ENCODE results near the gene KCNQ1OT1. TPM values are rescaled to one million over a fixed set of nuclear protein-coding genes. Genes with fewer than 3 reads are reported as not detected.

The KCNQ1OT1 gene
- total RNA-seq, 1 donor from 2014 or later: 0.57 TPM

GRCh38 chr11:2662430-2663299 lies 37.1 kb downstream of the KCNQ1OT1 start:
- intact Hi-C loops (cut with DNase I): no loop called here
- DNase-seq (ENCODE audit: low spot score): no peak

- intact Hi-C loops (cut with DNase I): no loop called here
- no peak for DNase-seq (ENCODE audit: low spot score)
These were observed 37.8 kb downstream of the KCNQ1OT1 start for GRCh38 chr11:2662024-2662312.

- no peak for DNase-seq (ENCODE audit: low spot score)
- intact Hi-C loops (cut with DNase I): no loop called here
These were observed 38.4 kb downstream of the KCNQ1OT1 start for GRCh38 chr11:2661173-2662023.

GRCh38 chr11:2660357-2660939 lies 39.3 kb downstream of the KCNQ1OT1 start:
- no peak for DNase-seq (ENCODE audit: low spot score)
- intact Hi-C loops (cut with DNase I): no loop called here

- intact Hi-C loops (cut with DNase I): no loop called here
- no peak for DNase-seq (ENCODE audit: low spot score)
These were observed 42.0 kb downstream of the KCNQ1OT1 start for GRCh38 chr11:2657697-2658284.

GRCh38 chr11:2656859-2657258 lies 42.9 kb downstream of the KCNQ1OT1 start:
- intact Hi-C loops (cut with DNase I): no loop called here
- no peak for DNase-seq (ENCODE audit: low spot score)

GRCh38 chr11:2655834-2656622 lies 43.8 kb downstream of the KCNQ1OT1 start:
- intact Hi-C loops (cut with DNase I): no loop called here

GRCh38 chr11:2655016-2655719 lies 44.6 kb downstream of the KCNQ1OT1 start:
- intact Hi-C loops (cut with DNase I): no loop called here
- DNase-seq (ENCODE audit: low spot score): no peak

More at GRCh38 chr11:2655834-2656622, 43.8 kb downstream of the KCNQ1OT1 start:
- no peak for DNase-seq (ENCODE audit: low spot score)

GRCh38 chr11:2653930-2654739 lies 45.7 kb downstream of the KCNQ1OT1 start:
- DNase-seq (ENCODE audit: low spot score): no peak
- intact Hi-C loops (cut with DNase I): no loop called here

- intact Hi-C loops (cut with DNase I): no loop called here
- no peak for DNase-seq (ENCODE audit: low spot score)
These were observed 46.6 kb downstream of the KCNQ1OT1 start for GRCh38 chr11:2653198-2653551.

GRCh38 chr11:2652333-2653197 lies 47.2 kb downstream of the KCNQ1OT1 start:
- intact Hi-C loops (cut with DNase I): no loop called here
- no peak for DNase-seq (ENCODE audit: low spot score)

GRCh38 chr11:2651826-2652271 lies 47.9 kb downstream of the KCNQ1OT1 start:
- intact Hi-C loops (cut with DNase I): no loop called here
- DNase-seq (ENCODE audit: low spot score): no peak

- intact Hi-C loops (cut with DNase I): no loop called here
- DNase-seq (ENCODE audit: low spot score): no peak
These were observed 48.7 kb downstream of the KCNQ1OT1 start for GRCh38 chr11:2651054-2651617.

- intact Hi-C loops (cut with DNase I): no loop called here
- no peak for DNase-seq (ENCODE audit: low spot score)
These were observed 49.4 kb downstream of the KCNQ1OT1 start for GRCh38 chr11:2650343-2650867.

- no peak for DNase-seq (ENCODE audit: low spot score)
- intact Hi-C loops (cut with DNase I): no loop called here
These were observed 49.9 kb downstream of the KCNQ1OT1 start for GRCh38 chr11:2649848-2650247.

- DNase-seq (ENCODE audit: low spot score): no peak
- intact Hi-C loops (cut with DNase I): no loop called here
These were observed 50.4 kb downstream of the KCNQ1OT1 start for GRCh38 chr11:2649400-2649799.
